Right lobe of liver (tissue), 6 donors: ENCODE data around the gene STOML3. TPM values are rescaled to one million over a fixed set of nuclear protein-coding genes. Genes with fewer than 3 reads are reported as not detected.
"Not testable (repeated sequence)": the region's sequence is repeated elsewhere in the genome, so short reads cannot be mapped to it uniquely, and the experiment has no call there.

Experiments
- ATAC-seq, 4 donors: fragments of 200-7000 bp; cut with Tn5 transposase; one replicate each; pipeline ENCODE4 v1.9.1; 2020; ENCODE audit warnings: mild to moderate bottlenecking in 4 of 4, moderate library complexity in 4 of 4
- DNase-seq, 3 donors: peaks; one replicate each; pipeline ENCODE4 v3.0.0-alpha.2; 2020
- H3K27ac ChIP-seq, 3 donors: fragments of 200-600 bp; one replicate each; pipeline ENCODE4 v1.8.0; 2022
- H3K27me3 ChIP-seq, 2 donors: fragments of 200-600 bp; one replicate each; pipeline ENCODE4 v1.8.0; 2022
- H3K36me3 ChIP-seq, 4 donors: fragments of 200-600 bp; sonication (generic) in 1 of 4; one replicate each; pipeline versions ENCODE4 v1.5.1 to v1.8.0; 2017 to 2022; ENCODE audit warnings: control low read depth in 1 of 4
- H3K4me1 ChIP-seq, 4 donors: fragments of 200-600 bp; sonication (generic) in 1 of 4; one replicate each; pipeline versions ENCODE4 v1.5.1 to v1.8.0; 2017 to 2022; ENCODE audit warnings: control low read depth in 1 of 4
- H3K4me3 ChIP-seq, 3 donors: fragments of 200-600 bp; one replicate each; pipeline ENCODE4 v1.8.0; 2022
- H3K9me3 ChIP-seq, 4 donors: fragments of 200-600 bp; sonication (generic) in 1 of 4; one replicate each; pipeline versions ENCODE4 v1.5.1 to v1.8.0; 2017 to 2022; ENCODE audit warnings: control low read depth in 1 of 4
- CTCF ChIP-seq, 4 donors: fragments of 200-600 bp in 3 of 4; fragments of 450-650 bp in 1 of 4; IDR thresholded peaks; one replicate each; pipeline versions ENCODE4 v1.5.1 to v1.8.0; 2016 to 2022; ENCODE audit warnings: antibody characterized with exemption in 4 of 4, mild to moderate bottlenecking in 2 of 4
- POLR2A ChIP-seq: fragments of 450-650 bp; IDR thresholded peaks from one replicate; pipeline ENCODE4 v1.6.1; 2017; ENCODE audit warnings: antibody characterized with exemption, mild to moderate bottlenecking
- WGBS: methylation state at CpG from one replicate; pipeline ENCODE4 v1.1.6; 2018; ENCODE audit warnings: low coverage, low lambda C conversion rate; ENCODE audit not compliant: insufficient coverage; ENCODE audit errors: missing lambda C conversion rate; 5-methylcytosine and 5-hydroxymethylcytosine counted together
- intact Hi-C, 2 donors: fragments of 100-400 bp; cut with DNase I; formaldehyde crosslinking; loops; one replicate each; pipeline versions ENCODE4 v1.11.2 to v1.14.1; 2022
- total RNA-seq, 6 experiments: library from RNA; depleted of rRNA in 2 of 6; stranded (reverse); fragments of >200 nt in 2 of 6; fragmentation: NEBNext Ultra II Directional in 3 of 6; extraction: Animal tissue kit (Norgen Biotek cat#: 25700) in 3 of 6; gene quantifications; one replicate each; pipeline versions ENCODE4 v1.1.0 to v1.2.4, GENCODE V29; 2016 to 2023
- donor health status: DM: no; HTN: yes; CAD: no.
- donor health status: DM: no; HTN: no; CAD: no.
- donor health status: DM: no; HTN: no; CAD: no.
- donor health status: DM: no; HTN: yes; CAD: no.
- donor health status: DM: no; HTN: yes; CAD: no.

The STOML3 gene
- total RNA-seq, 6 experiments from 2014 or later, result not detected

GRCh38 chr13:39013462-39013861, 22.8 kb upstream of the STOML3 start:
- TF ChIP-seq POLR2A, result no peak
- TF ChIP-seq CTCF (IDR thresholded peaks at IDR 0.05), result no peak
- no peaks in the 10 kb centered on the region for H3K4me1 ChIP-seq
- DNase-seq (no peak), ATAC-seq (no peak)
- intact Hi-C loops, result no loop called here
- peaks cover 0 to 61% (median 21%) of the 10 kb centered on the region in 4 donors for H3K36me3 ChIP-seq
- H3K9me3 ChIP-seq, result no peaks in the 10 kb centered on the region
- H3K27ac ChIP-seq, result no peak overlapping the region
- no peaks in the 10 kb centered on the region for H3K27me3 ChIP-seq
- 85% methylated on average over 5 of the region's 5 CpGs for WGBS
- no peak overlapping the region for H3K4me3 ChIP-seq

- ATAC-seq (peak in 1 of 4 donors; percentile 52), DNase-seq (no peak)
- H3K9me3 ChIP-seq, result no peaks in the 10 kb centered on the region
- peaks cover 0 to 57% (median 21%) of the 10 kb centered on the region in 4 donors for H3K36me3 ChIP-seq
- TF ChIP-seq CTCF (IDR thresholded peaks at IDR 0.05), result peak in 1 of 4 donors; percentile 15
- no peak for TF ChIP-seq POLR2A
- 82% methylated on average over 7 of the region's 7 CpGs for whole genome bisulfite sequencing
- H3K4me1 ChIP-seq, result no peaks in the 10 kb centered on the region
- intact Hi-C loops, result no loop called here
- H3K27me3 ChIP-seq, result no peaks in the 10 kb centered on the region
- H3K27ac ChIP-seq, result no peak overlapping the region
- H3K4me3 ChIP-seq, result no peak overlapping the region
Observed at GRCh38 chr13:39012608-39013007, 22.0 kb upstream of the STOML3 start.

- H3K27ac ChIP-seq, ATAC-seq, DNase-seq, H3K27me3 ChIP-seq, H3K4me1 ChIP-seq, H3K4me3 ChIP-seq, intact Hi-C loops, H3K9me3 ChIP-seq: not testable (repeated sequence)
- H3K36me3 ChIP-seq, result peaks cover 0 to 20% (median 7%) of the 10 kb centered on the region in 4 donors
- WGBS, result 88% methylated on average over 13 of the region's 29 CpGs
Observed at GRCh38 chr13:39006371-39007111, 15.9 kb upstream of the STOML3 start.

GRCh38 chr13:38998739-38999138, 8.1 kb upstream of the STOML3 start:
- WGBS, result 77% methylated on average over 3 of the region's 3 CpGs
- no peak for TF ChIP-seq POLR2A
- Histone ChIP-seq H3K9me3 (no peaks in the 10 kb centered on the region), H3K4me1 (no peaks in the 10 kb centered on the region), H3K27me3 (no peaks in the 10 kb centered on the region), H3K27ac (no peak overlapping the region), H3K4me3 (no peak overlapping the region), H3K36me3 (no peaks in the 10 kb centered on the region)
- no peak for ATAC-seq
- no peak for DNase-seq
- intact Hi-C loops, result no loop called here

- no peak for ATAC-seq
Observed at GRCh38 chr13:38993381-38993780, 2.8 kb upstream of the STOML3 start.

More at GRCh38 chr13:38993381-38993780, 2.8 kb upstream of the STOML3 start:
- intact Hi-C loops, result no loop called here
- H3K36me3 ChIP-seq, result no peaks in the 10 kb centered on the region
- no peaks in the 10 kb centered on the region for H3K27me3 ChIP-seq
- H3K9me3 ChIP-seq, result no peaks in the 10 kb centered on the region
- WGBS, result 54% methylated on average over 4 of the region's 4 CpGs
- H3K4me1 ChIP-seq, result no peaks in the 10 kb centered on the region
- TF ChIP-seq POLR2A, result no peak
- no peak for TF ChIP-seq CTCF (IDR thresholded peaks at IDR 0.05)
- DNase-seq, result no peak
- H3K27ac ChIP-seq, result no peak overlapping the region
- H3K4me3 ChIP-seq, result no peak overlapping the region
